Adrenal gland (tissue), 12 donors: Measurements from ENCODE around the gene RBMS1. TPM values are rescaled to one million over a fixed set of nuclear protein-coding genes. Genes with fewer than 3 reads are reported as not detected.
A peak's percentile ranks its signal among the peaks of the same experiment; 100 is the strongest.

Experiments
- DNase-seq, 7 donors: peaks; one replicate each; pipeline ENCODE4 v3.0.0-alpha.2; 2019 to 2020
- H3K27ac ChIP-seq, 5 donors: fragments of 200-600 bp; sonication (generic) in 4 of 5; 1 replicate in 3 of 5; 2 replicates in 2 of 5; pipeline versions ENCODE4 v1.5.1 to v1.8.0; 2016 to 2020; ENCODE audit warnings: mild to moderate bottlenecking in 1 of 5
- H3K27me3 ChIP-seq: fragments of 200-600 bp; 2 replicates; pipeline ENCODE4 v1.8.0; 2021
- H3K36me3 ChIP-seq, 2 donors: fragments of 200-600 bp; replicated peaks in 1 of 2; 1 replicate in 1 of 2; 2 replicates in 1 of 2; pipeline versions ENCODE4 v1.5.1 to v1.8.0; 2018 to 2022
- H3K4me1 ChIP-seq, 2 donors: fragments of 200-600 bp; replicated peaks in 1 of 2; 1 replicate in 1 of 2; 2 replicates in 1 of 2; pipeline versions ENCODE4 v1.5.1 to v1.8.0; 2018 to 2021
- H3K4me3 ChIP-seq, 4 donors: fragments of 200-600 bp; sonication (generic) in 3 of 4; one replicate each; pipeline ENCODE4 v1.5.1; 2016 to 2018
- H3K9me3 ChIP-seq, 3 donors: fragments of 200-600 bp; sonication (generic) in 1 of 3; replicated peaks in 1 of 3; 1 replicate in 2 of 3; 2 replicates in 1 of 3; pipeline versions ENCODE4 v1.5.1 to v1.8.0; 2016 to 2021
- CTCF ChIP-seq, 6 experiments: fragments of 450-650 bp in 4 of 6; fragments of 200-600 bp in 2 of 6; sonication (generic) in 1 of 6; IDR thresholded peaks; 1 replicate in 5 of 6; 2 replicates in 1 of 6; pipeline versions ENCODE4 v1.5.1 to v1.8.0; 2016 to 2021; ENCODE audit warnings: antibody characterized with exemption in 6 of 6, mild to moderate bottlenecking in 2 of 6, moderate library complexity in 1 of 6
- POLR2A ChIP-seq, 2 donors: fragments of 450-650 bp; IDR thresholded peaks; one replicate each; pipeline ENCODE4 v1.6.1; 2017; ENCODE audit warnings: antibody characterized with exemption in 2 of 2, mild to moderate bottlenecking in 2 of 2, moderate library complexity in 1 of 2
- WGBS, 4 donors: extraction: QIAGEN DNeasy Blood & Tissue Kit in 2 of 4; methylation state at CpG; one replicate each; pipeline versions ENCODE4 v1.1.5 to v1.1.7; 2013 to 2017; 5-methylcytosine and 5-hydroxymethylcytosine counted together
- intact Hi-C, 2 donors: fragments of 100-400 bp; cut with DNase I; formaldehyde crosslinking; loops; one replicate each; pipeline versions ENCODE4 v1.14.1 to v1.15.0; 2022 to 2023
- polyA plus RNA-seq, 3 donors: library from polyadenylated mRNA; stranded (reverse); fragments of 200-250 nt in 2 of 3; fragments of 350-450 nt in 1 of 3; fragmentation: Illumina TruSeq in 1 of 3; extraction: RNeasy Lipid Tissue Mini Kit (QIAGEN cat#74804) in 1 of 3; gene quantifications; one replicate each; pipeline ENCODE4 v1.2.3, GENCODE V29; 2013 to 2014
- total RNA-seq, 9 donors: library from RNA; depleted of rRNA in 4 of 9; stranded (reverse); fragments of >200 nt in 4 of 9; fragments of 120-200 nt in 1 of 9; fragmentation: NEBNext Ultra II Directional in 1 of 9; extraction: Animal tissue kit (Norgen Biotek cat#: 25700) in 1 of 9; gene quantifications; one replicate each; pipeline versions ENCODE4 v1.1.0 to v1.2.4, GENCODE V29; 2013 to 2023
- donor health status: healthy with polysubstance abuse.
- donor health status: Bipolar disorder and iron deficiency.
- donor health status: DM: yes; HTN: yes; CAD: no.
- donor health status: DM: no; HTN: no; CAD: no.
- donor health status: DM: no; HTN: no; CAD: no.
- donor health status: DM: yes; HTN: yes; CAD: no.

The RBMS1 gene
- total and polyA plus RNA-seq, 12 donors = 24.2 to 62.1 (median 37.1) TPM

- Histone ChIP-seq H3K36me3 (no peaks in the 10 kb centered on the region), H3K9me3 (no peaks in the 10 kb centered on the region), H3K27me3 (no peaks in the 10 kb centered on the region), H3K4me1 (peaks cover 0 to 38% of the 10 kb centered on the region in 2 donors), H3K27ac (peak overlapping the region in 1 of 5 donors; percentile 4), H3K4me3 (no peak overlapping the region)
- WGBS, 4 donors = 46 to 61% (median 49%) methylated on average over 5 of the region's 5 CpGs
- intact Hi-C loops = no loop called here
- TF ChIP-seq CTCF (IDR thresholded peaks at IDR 0.05) = no peak
- DNase-seq = peak in 3 of 7 donors; percentile 19 to 30 (median 23)
These were observed 154.5 kb downstream of the RBMS1 start for GRCh38 chr2:160338901-160339685.

GRCh38 chr2:160337728-160338127 lies 155.9 kb downstream of the RBMS1 start:
- no peaks in the 10 kb centered on the region for H3K36me3 ChIP-seq
- no peak for TF ChIP-seq POLR2A (IDR thresholded peaks at IDR 0.05)
- no peak overlapping the region for H3K4me3 ChIP-seq
- DNase-seq = no peak
- 53 to 66% (median 57%) methylated on average over 3 of the region's 3 CpGs for WGBS, 4 donors
- no peak overlapping the region for H3K27ac ChIP-seq
- peaks cover 0 to 29% of the 10 kb centered on the region in 2 donors for H3K4me1 ChIP-seq
- H3K9me3 ChIP-seq = no peaks in the 10 kb centered on the region
- intact Hi-C loops = no loop called here
- no peaks in the 10 kb centered on the region for H3K27me3 ChIP-seq

- H3K4me1 ChIP-seq = peaks cover 0 to 38% of the 10 kb centered on the region in 2 donors
These were observed 157.0 kb downstream of the RBMS1 start for GRCh38 chr2:160336635-160337034.

GRCh38 chr2:160336105-160336504 lies 157.5 kb downstream of the RBMS1 start:
- peaks cover 0 to 42% of the 10 kb centered on the region in 2 donors for H3K4me1 ChIP-seq
- H3K27me3 ChIP-seq = no peaks in the 10 kb centered on the region
- intact Hi-C loops = no loop called here
- no peak for TF ChIP-seq CTCF (IDR thresholded peaks at IDR 0.05)
- TF ChIP-seq POLR2A (IDR thresholded peaks at IDR 0.05) = no peak
- H3K27ac ChIP-seq = no peak overlapping the region
- no peak overlapping the region for H3K4me3 ChIP-seq
- H3K9me3 ChIP-seq = no peaks in the 10 kb centered on the region
- H3K36me3 ChIP-seq = no peaks in the 10 kb centered on the region
- no peak for DNase-seq
- 43 to 74% (median 55%) methylated on average over 1 of the region's 1 CpG for WGBS, 4 donors

More at GRCh38 chr2:160336635-160337034, 157.0 kb downstream of the RBMS1 start:
- H3K9me3 ChIP-seq = no peaks in the 10 kb centered on the region
- intact Hi-C loops = no loop called here
- WGBS, 4 donors = 85 to 92% (median 88%) methylated on average over 4 of the region's 4 CpGs
- H3K4me3 ChIP-seq = no peak overlapping the region
- no peaks in the 10 kb centered on the region for H3K36me3 ChIP-seq
- no peak for DNase-seq
- H3K27ac ChIP-seq = no peak overlapping the region
- TF ChIP-seq POLR2A (IDR thresholded peaks at IDR 0.05) (no peak), CTCF (IDR thresholded peaks at IDR 0.05) (no peak)
- no peaks in the 10 kb centered on the region for H3K27me3 ChIP-seq

- Histone ChIP-seq H3K27me3 (no peaks in the 10 kb centered on the region), H3K27ac (no peak overlapping the region), H3K36me3 (no peaks in the 10 kb centered on the region), H3K4me1 (peaks cover 0 to 49% of the 10 kb centered on the region in 2 donors), H3K9me3 (no peaks in the 10 kb centered on the region), H3K4me3 (no peak overlapping the region)
- TF ChIP-seq CTCF (IDR thresholded peaks at IDR 0.05) = no peak
- no peak for TF ChIP-seq POLR2A (IDR thresholded peaks at IDR 0.05)
- intact Hi-C loops = no loop called here
- 77 to 87% (median 80%) methylated on average over 5 of the region's 5 CpGs for WGBS, 4 donors
- DNase-seq = no peak
These were observed 158.2 kb downstream of the RBMS1 start for GRCh38 chr2:160335441-160335840.
